ENCODE data around the gene TRPV4.

TRPV4 gene

GRCh38 chr12:109829667-109830066, 3.5 kb downstream of the TRPV4 start:
- no peak for DNase-seq (ENCODE audit: low read depth in 2 of 2, low spot score in 1 of 2)

- DNase-seq (ENCODE audit: low read depth in 2 of 2, low spot score in 1 of 2) = no peak
Observed at GRCh38 chr12:109828754-109829511, 4.3 kb downstream of the TRPV4 start.

- DNase-seq (ENCODE audit: low read depth in 2 of 2, low spot score in 1 of 2) = no peak
Observed at GRCh38 chr12:109827566-109828550, 5.3 kb downstream of the TRPV4 start.

- no peak for DNase-seq (ENCODE audit: low read depth in 2 of 2, low spot score in 1 of 2)
Observed at GRCh38 chr12:109827080-109827479, 6.1 kb downstream of the TRPV4 start.

GRCh38 chr12:109824731-109825130, 8.5 kb downstream of the TRPV4 start:
- DNase-seq (ENCODE audit: low read depth in 2 of 2, low spot score in 1 of 2) = no peak

- no peak for DNase-seq (ENCODE audit: low read depth in 2 of 2, low spot score in 1 of 2)
Observed at GRCh38 chr12:109822951-109823411, 10.2 kb downstream of the TRPV4 start.

GRCh38 chr12:109822416-109822815, 10.8 kb downstream of the TRPV4 start:
- no peak for DNase-seq (ENCODE audit: low read depth in 2 of 2, low spot score in 1 of 2)

- DNase-seq (ENCODE audit: low read depth in 2 of 2, low spot score in 1 of 2) = no peak
Observed at GRCh38 chr12:109821968-109822367, 11.2 kb downstream of the TRPV4 start.

GRCh38 chr12:109820816-109821381, 12.3 kb downstream of the TRPV4 start:
- no peak for DNase-seq (ENCODE audit: low read depth in 2 of 2, low spot score in 1 of 2)

GRCh38 chr12:109818905-109819500, 14.2 kb downstream of the TRPV4 start:
- DNase-seq (ENCODE audit: low read depth in 2 of 2, low spot score in 1 of 2) = no peak

GRCh38 chr12:109818253-109818652, 14.9 kb downstream of the TRPV4 start:
- DNase-seq (ENCODE audit: low read depth in 2 of 2, low spot score in 1 of 2) = no peak

GRCh38 chr12:109817627-109818231, 15.5 kb downstream of the TRPV4 start:
- DNase-seq (ENCODE audit: low read depth in 2 of 2, low spot score in 1 of 2) = no peak

- DNase-seq (ENCODE audit: low read depth in 2 of 2, low spot score in 1 of 2) = no peak
Observed at GRCh38 chr12:109816870-109817269, 16.3 kb downstream of the TRPV4 start.

- DNase-seq (ENCODE audit: low read depth in 2 of 2, low spot score in 1 of 2) = no peak
Observed at GRCh38 chr12:109815757-109816617, 17.2 kb downstream of the TRPV4 start.

GRCh38 chr12:109815225-109815624, 18.0 kb downstream of the TRPV4 start:
- no peak for DNase-seq (ENCODE audit: low read depth in 2 of 2, low spot score in 1 of 2)

- no peak for DNase-seq (ENCODE audit: low read depth in 2 of 2, low spot score in 1 of 2)
Observed at GRCh38 chr12:109814600-109815150, 18.5 kb downstream of the TRPV4 start.

GRCh38 chr12:109813810-109814416, 19.3 kb downstream of the TRPV4 start:
- no peak for DNase-seq (ENCODE audit: low read depth in 2 of 2, low spot score in 1 of 2)

GRCh38 chr12:109811624-109811995, 21.6 kb downstream of the TRPV4 start:
- DNase-seq (ENCODE audit: low read depth in 2 of 2, low spot score in 1 of 2) = no peak

GRCh38 chr12:109810954-109811623, 22.1 kb downstream of the TRPV4 start:
- DNase-seq (ENCODE audit: low read depth in 2 of 2, low spot score in 1 of 2) = no peak

Data from stimulated activated CD8-positive, alpha-beta memory T cell treated with anti-CD3 and anti-CD28 coated beads, Interleukin-4, amount 100 ng/mL, for 1 hour (primary cell).